ENCODE data around the gene C5. TPM values are rescaled to one million over a fixed set of nuclear protein-coding genes. Genes with fewer than 3 reads are reported as not detected.

C5 gene
- total and polyA plus RNA-seq, 9 donors: 3.0 to 7.2 (median 4.6) TPM

DNA sequence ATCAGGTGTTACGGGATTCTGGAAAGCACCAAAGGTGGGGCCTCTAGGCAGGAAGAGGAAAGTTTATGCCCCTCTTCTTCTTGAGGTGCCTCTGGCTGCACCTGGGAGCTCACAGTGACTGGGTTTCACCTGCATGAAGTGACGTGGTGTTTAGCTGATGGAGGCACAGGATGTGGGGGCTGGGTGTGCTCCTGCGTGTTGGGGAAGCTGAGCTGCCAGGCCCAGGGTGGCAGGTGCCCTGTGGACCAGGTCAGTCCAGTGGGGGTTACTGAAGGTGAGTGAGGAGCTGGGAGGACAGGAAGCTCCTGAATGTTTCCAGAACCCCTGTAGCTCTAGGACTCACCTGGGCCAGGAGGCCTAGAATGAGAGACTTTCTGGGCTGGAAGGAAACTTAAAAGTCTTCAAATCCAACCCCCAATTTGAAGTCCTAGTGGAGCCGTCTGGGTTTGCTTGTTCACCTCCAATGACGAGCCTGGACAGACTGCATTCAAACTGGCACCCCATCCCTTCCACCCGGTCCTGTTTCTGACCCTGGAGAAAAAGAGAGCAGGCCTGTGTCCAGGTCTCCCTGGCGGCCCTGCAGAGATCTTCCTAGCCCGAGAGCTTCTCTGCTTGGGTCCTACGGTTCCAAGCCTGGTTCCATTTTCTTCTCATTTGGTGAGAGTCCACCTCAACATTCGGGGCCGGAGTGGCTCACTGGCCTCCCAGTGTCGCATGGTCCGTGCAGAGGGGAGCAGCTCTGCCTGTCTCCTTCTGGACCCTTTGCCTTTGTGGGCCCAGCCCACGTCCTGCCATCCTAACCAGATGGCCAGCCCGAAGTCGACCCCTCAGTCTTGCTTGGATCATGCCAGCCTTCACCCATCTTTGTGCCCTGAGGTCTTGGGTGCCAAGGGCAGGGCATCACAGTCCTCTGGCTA is 145.8 kb downstream of the C5 start:
- no peak overlapping the region for H3K4me3 ChIP-seq
- no peak overlapping the region for H3K27ac ChIP-seq
- no peaks in the 10 kb centered on the region for H3K4me1 ChIP-seq (ENCODE audit: insufficient read depth)
- TF ChIP-seq EP300 (IDR thresholded peaks at IDR 0.05) (no peak), POLR2A (IDR thresholded peaks at IDR 0.05) (no peak), CTCF (IDR thresholded peaks at IDR 0.05) (no peak)
- WGBS, 3 donors: 85 to 87% (median 86%) methylated on average over 16 of the region's 16 CpGs
- H3K36me3 ChIP-seq: no peaks in the 10 kb centered on the region
- no peak for DNase-seq
- intact Hi-C loops (cut with DNase I): no loop called here
- no peaks in the 10 kb centered on the region for H3K27me3 ChIP-seq
- no peaks in the 10 kb centered on the region for H3K9me3 ChIP-seq

DNA sequence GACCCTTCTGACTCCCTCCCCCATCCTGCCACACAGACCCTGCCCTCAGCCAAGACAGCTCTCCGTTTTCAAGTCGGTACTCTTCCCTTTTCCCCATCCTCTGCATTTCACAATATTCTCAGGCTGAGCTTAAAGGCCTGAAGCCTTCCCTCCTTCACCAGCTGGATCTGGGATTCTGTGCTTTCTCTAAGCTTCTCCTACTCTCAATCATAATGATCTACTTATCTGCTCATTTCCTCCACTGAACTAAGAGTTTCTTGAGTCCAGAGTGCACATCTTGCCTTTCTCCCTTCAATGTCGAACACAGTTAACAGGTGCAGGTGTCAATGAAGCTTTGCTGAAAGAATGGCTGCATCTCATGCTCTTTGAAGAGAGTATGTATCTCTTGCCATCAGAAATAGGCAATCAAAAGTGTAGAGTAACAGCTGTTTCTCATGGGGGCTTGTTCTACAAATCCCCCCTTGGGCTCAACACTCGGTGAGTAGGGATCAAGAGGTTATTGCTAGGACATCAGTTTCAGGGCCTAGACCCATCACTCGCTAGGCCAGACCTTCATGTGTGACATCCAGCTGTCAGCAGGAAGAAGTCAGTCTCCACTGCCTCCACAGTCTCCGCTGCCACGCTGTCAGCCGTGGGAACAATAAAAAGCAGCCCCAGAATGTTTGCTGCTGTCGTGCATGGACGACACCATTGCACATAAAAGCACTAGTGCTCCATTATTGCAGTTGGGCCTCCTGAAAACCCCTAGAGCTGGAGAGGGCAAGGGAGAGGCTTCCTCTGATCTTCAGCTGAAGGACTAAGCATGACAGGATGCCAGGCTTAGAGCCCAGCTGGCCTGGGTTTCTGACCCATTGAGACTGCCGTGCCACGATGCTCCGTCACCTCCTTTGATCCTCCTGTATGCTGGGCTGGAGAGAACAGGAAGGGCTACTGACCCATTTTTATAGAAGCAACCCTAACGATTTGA is 147.2 kb downstream of the C5 start:
- WGBS, 3 donors: 75 to 84% (median 82%) methylated on average over 14 of the region's 14 CpGs
- no peak for TF ChIP-seq CTCF (IDR thresholded peaks at IDR 0.05)
- no peaks in the 10 kb centered on the region for H3K36me3 ChIP-seq
- no peak overlapping the region for H3K27ac ChIP-seq
- no peak for DNase-seq
- intact Hi-C loops (cut with DNase I): no loop called here
- H3K9me3 ChIP-seq: no peaks in the 10 kb centered on the region
- no peak overlapping the region for H3K4me3 ChIP-seq
- no peaks in the 10 kb centered on the region for H3K27me3 ChIP-seq
- H3K4me1 ChIP-seq (ENCODE audit: insufficient read depth): no peaks in the 10 kb centered on the region

Other genes with a start within 250 kb of the C5 start
- gene PSMD5, start 207.4 kb downstream of the C5 start, total RNA-seq: 10 to 100 TPM; 22.4 to 49.2 (median 39.5) TPM
- 10 to 100 TPM; 13.4 to 36.9 TPM for gene PSMD5, start 207.4 kb downstream of the C5 start, polyA plus RNA-seq
- 10 to 100 TPM; 16.8 to 56.0 (median 42.8) TPM for gene PHF19, start 173.1 kb downstream of the C5 start, total RNA-seq
- 10 to 100 TPM; 24.1 to 26.6 TPM for gene PHF19, start 173.1 kb downstream of the C5 start, polyA plus RNA-seq
- gene TRAF1, start 123.5 kb downstream of the C5 start, total RNA-seq: 1 to 10 TPM; 4.1 to 9.4 (median 5.5) TPM
- gene TRAF1, start 123.5 kb downstream of the C5 start, polyA plus RNA-seq: 1 to 10 TPM; 4.4 to 6.2 TPM
- 10 to 100 TPM; 16.0 to 27.2 (median 19.8) TPM for gene CNTRL, start 24.7 kb upstream of the C5 start, total RNA-seq
- 10 to 100 TPM; 10.0 to 11.7 TPM for gene CNTRL, start 24.7 kb upstream of the C5 start, polyA plus RNA-seq
- gene RAB14, start 151.6 kb upstream of the C5 start, total RNA-seq: 10 to 100 TPM; 22.9 to 64.4 (median 57.1) TPM
- 10 to 100 TPM; 27.0 to 96.6 TPM for gene RAB14, start 151.6 kb upstream of the C5 start, polyA plus RNA-seq
- 100 to 1,000 TPM; 188 to 706 (median 295) TPM for gene GSN, start 217.9 kb upstream of the C5 start, total RNA-seq
- 100 to 1,000 TPM; 370 to 406 TPM for gene GSN, start 217.9 kb upstream of the C5 start, polyA plus RNA-seq